ENCODE measurements around the gene MMP2. TPM values are rescaled to one million over a fixed set of nuclear protein-coding genes. Genes with fewer than 3 reads are reported as not detected.

MMP2 gene
- total RNA-seq, 1 experiment from 2014 or later = 73.6 TPM

- no peak for DNase-seq (ENCODE audit: low read depth)
Measured at GRCh38 chr16:55510185-55510805, 31.3 kb downstream of the MMP2 start.

- DNase-seq (ENCODE audit: low read depth) = no peak
Measured at GRCh38 chr16:55512941-55513340, 33.9 kb downstream of the MMP2 start.

GRCh38 chr16:55513616-55514015, 34.6 kb downstream of the MMP2 start:
- DNase-seq (ENCODE audit: low read depth) = no peak

GRCh38 chr16:55515111-55515510, 36.1 kb downstream of the MMP2 start:
- DNase-seq (ENCODE audit: low read depth) = peak; percentile 39

DNA sequence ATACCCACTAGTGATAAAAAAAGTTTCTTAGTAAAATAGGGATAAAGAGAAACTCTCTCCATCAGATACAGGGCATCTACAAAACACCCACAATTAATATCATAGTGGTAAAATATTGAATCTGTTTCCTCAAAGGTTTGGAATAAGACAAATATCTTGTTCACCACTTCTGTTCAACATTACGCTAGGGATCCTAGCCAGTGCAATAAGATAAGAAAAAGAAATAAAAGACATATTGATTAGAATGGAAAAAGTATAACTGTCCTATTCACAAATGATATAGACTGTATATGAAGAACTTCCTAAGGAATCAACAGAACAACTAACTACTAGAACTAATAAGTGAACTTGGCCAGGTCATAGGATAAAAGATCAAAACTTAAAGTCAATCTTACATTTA, 42.8 kb downstream of the MMP2 start:
- DNase-seq (ENCODE audit: low read depth) = no peak

DNA sequence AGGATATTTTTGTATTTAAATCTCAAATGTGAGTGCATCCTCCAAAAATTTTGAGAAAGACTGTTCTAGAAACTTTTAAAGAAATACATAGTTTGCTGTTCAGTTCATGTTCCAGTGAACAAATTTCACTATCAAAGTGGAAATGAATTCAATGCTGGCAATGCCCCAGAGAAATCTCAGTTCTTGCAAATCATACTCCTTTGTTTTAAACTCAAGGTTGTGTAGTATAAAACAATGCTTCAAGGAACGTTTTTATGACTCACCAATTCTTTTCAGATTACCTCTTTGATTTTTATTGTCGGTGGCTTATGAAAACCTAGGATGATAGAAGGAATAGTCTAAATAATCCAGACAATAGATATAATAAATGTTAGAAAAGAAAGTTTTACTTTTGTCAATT, 47.4 kb downstream of the MMP2 start:
- no peak for DNase-seq (ENCODE audit: low read depth)

DNA sequence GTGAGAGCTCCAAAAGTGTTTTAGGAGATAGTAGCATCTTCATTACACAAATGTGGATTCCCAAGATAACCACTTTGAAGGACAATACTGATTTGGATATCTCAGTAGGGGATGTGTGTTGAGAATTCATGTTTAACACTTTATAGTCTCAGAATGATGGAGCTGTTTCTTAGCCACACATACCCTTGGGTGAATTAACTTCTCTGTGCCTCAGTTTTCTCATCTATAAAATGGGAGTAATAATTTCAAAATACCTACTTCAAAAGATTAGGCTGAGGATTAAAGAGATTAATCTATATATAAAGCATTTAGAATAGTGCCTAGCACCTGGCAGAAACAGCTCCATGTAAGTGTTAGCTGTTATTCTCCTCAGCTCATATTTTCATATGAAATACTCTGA, 48.9 kb downstream of the MMP2 start:
- no peak for DNase-seq (ENCODE audit: low read depth)

- no peak for DNase-seq (ENCODE audit: low read depth)
Measured at GRCh38 chr16:55529018-55529417, 50.0 kb downstream of the MMP2 start.

DNA sequence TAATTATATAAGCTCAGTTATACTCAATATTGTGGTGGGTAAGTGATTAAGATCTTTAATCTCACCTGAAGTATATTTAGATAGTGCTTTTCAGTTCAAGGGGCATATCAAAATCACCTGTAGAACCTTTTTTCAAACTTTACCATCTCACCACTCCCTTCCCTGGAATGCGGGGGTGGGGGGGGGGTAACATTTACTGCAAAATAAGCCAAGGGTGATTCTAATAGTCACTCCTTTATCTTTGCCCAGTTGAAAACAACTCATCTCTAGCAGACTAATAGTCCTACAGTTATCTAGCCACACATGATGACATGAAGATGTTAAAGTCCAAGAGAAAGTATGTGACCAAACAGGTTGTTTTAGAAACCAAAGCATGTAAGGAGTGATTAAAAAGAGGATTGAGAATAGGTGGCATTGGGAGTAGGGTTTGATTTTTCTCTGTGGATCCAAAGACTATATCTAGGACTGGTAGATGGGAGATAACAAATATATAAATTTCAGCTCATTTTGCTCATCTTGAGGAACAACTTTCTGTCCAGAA, 51.4 kb downstream of the MMP2 start:
- no peak for DNase-seq (ENCODE audit: low read depth)

GRCh38 chr16:55532227-55532626, 53.2 kb downstream of the MMP2 start:
- no peak for DNase-seq (ENCODE audit: low read depth)

- DNase-seq (ENCODE audit: low read depth) = no peak
Measured at GRCh38 chr16:55534756-55535155, 55.8 kb downstream of the MMP2 start.

DNA sequence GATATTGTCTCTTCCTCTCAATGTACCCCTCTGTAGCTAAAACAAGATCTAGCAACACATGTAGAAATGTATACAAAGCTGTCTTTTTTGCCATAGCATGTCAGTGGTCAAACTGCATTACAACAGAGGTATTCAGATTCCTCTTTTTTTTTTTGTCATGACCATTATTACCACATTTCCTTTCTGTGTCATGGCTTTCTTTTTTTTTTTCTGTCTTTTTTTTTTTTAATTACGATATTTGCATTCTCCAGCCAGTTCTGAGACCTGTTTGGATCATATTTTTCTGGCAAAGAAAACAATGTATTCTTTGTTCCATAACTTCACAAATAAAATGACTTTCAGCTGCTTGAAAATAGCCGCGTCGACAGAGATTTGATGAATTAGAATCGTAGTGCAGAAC, 60.1 kb downstream of the MMP2 start:
- DNase-seq (ENCODE audit: low read depth) = peak; percentile 32

GRCh38 chr16:55539488-55539887, 60.5 kb downstream of the MMP2 start:
- no peak for DNase-seq (ENCODE audit: low read depth)

- no peak for DNase-seq (ENCODE audit: low read depth)
Measured at GRCh38 chr16:55540221-55540620, 61.2 kb downstream of the MMP2 start.

DNA sequence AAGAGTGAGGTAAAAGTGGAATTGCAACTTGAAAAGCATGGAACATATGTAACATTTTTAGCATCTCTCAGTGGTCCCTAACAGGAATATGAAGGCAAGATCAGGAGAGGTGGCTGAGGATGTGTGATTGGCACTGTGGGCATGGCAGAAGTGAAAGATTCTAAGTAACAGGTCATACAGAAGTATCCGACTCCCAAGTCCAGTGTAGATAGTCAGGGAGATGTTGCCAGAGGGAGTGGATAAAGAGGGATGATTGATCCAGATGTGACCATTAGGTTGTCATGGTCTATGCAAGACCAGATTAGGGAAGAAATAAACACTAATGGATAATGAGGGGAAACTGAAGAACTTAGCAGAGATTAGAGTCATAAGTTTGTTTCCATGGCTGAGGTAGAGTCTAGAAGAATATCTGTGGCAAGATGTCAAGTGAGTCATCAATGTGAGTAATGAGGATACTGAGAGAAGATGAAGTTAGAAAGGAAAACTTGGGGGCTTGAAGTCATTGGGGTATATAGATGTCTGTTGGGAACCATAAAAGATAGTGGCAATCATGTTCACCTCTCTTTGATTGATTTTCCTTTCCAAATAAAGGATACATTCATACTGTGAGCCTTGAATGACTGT, 63.6 kb downstream of the MMP2 start:
- peak; percentile 79 for DNase-seq (ENCODE audit: low read depth)

DNA sequence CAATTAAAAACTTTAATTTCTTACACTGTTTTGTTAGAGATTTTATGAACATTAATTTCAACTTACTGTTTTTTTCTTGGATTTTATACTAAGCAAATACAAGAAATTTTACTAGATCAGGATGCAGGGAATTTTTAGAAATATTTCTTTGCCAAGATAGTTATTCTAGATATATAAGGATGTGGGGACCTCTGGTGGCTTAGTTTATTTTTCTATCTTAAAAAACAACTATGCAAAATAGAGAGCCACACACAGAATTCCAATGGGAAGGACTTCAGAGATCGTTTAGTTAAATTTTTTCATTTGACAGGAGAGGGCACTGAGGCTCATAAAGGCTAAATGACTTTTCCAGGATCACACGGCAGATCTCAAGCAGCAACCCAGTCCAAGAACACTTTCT, 64.5 kb downstream of the MMP2 start:
- peak; percentile 49 for DNase-seq (ENCODE audit: low read depth)

DNA sequence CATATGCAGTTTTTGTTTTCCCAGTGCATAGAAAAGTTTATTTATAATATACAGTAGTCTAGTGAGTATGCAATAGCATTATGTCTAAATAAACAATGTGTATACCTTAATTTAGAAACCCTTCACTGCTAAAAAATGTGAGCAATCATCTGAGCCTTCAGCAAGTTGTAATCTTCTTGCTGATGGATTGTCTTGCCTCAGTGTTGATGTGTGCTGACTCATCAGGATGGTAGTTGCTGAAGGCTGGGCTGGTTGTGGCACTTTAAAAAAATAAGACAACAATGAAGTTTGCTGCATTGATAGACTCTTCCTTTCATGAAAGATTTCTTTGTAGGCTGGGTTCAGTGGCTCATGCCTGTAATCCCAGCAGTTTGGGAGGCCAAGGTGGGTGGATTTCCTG, 73.6 kb downstream of the MMP2 start:
- DNase-seq (ENCODE audit: low read depth) = peak; percentile 85

DNA sequence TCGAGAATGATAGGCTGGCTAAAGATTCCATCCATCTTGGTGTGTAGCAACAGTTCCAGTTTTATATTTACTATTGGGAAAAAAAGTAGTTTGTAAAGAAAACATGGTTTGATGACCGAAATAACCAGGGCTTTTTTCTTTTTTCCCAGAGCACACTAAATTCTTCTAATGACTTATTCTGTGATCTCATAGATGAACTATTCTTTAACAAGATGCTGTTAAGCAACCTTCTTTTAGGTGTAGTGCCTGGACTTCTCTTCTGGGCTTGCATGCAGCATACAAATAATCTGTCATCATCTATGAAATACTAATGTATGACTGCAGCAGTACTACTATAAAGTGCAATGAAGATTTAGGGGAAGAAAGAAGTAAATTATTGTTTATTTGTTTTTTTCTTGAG, 76.4 kb downstream of the MMP2 start:
- DNase-seq (ENCODE audit: low read depth) = no peak

Other genes starting within 250 kb of the MMP2 start
- not detected in 2 replicates for gene IRX6, start 155.0 kb upstream of the MMP2 start, total RNA-seq (2014; rRNA removed; shearing (Covaris generic))
- 11.5 and 11.9 TPM in 2 replicates for gene LPCAT2, start 29.9 kb downstream of the MMP2 start, total RNA-seq (2014; rRNA removed; shearing (Covaris generic))
- gene CAPNS2, start 87.5 kb downstream of the MMP2 start, total RNA-seq (2014; rRNA removed; shearing (Covaris generic)) = 0.08 TPM in 1 of 2 replicates, not detected in the other
- not detected in 2 replicates for gene SLC6A2, start 176.8 kb downstream of the MMP2 start, total RNA-seq (2014; rRNA removed; shearing (Covaris generic))

Measured in HT1080 (cell line).